K562 (cell line): ENCODE results near the gene ACO2. TPM values are rescaled to one million over a fixed set of nuclear protein-coding genes. Genes with fewer than 3 reads are reported as not detected.

ENCODE experiments used
- RFX5 ChIP-seq: IDR thresholded peaks from 2 replicates; pipeline ENCODE4 v1.6.1; 2011; ENCODE audit warnings: low read depth, mild to moderate bottlenecking, improper control_type of control experiment, low read length
- ZNF175 ChIP-seq: fragments of 200-800 bp; sonication (Bioruptor generic); IDR thresholded peaks from 2 replicates; pipeline ENCODE4 v1.6.1; 2016; ENCODE audit warnings: low read depth, mild to moderate bottlenecking, missing genetic modification characterization, missing compliant biosample characterization
- polyA plus RNA-seq, 8 experiments: library from polyadenylated mRNA; depleted of rRNA in 4 of 8; stranded (reverse) in 5 of 8; unstranded in 3 of 8; fragments of >200 nt; fragmentation: Nextera tagmentation in 2 of 8; fragmentation: Illumina TruSeq in 1 of 8; extraction: Ambion mirVana in 2 of 8; extraction: Trizol in 1 of 8; gene quantifications; 2 replicates each; pipeline versions ENCODE4 v1.2.1 to v1.2.3, GENCODE V29; 2011 to 2014; ENCODE audit warnings: inconsistent platforms in 1 of 8, missing spikeins in 1 of 8
- total RNA-seq, 7 experiments: library from RNA; depleted of rRNA in 6 of 7; stranded (reverse); fragments of >200 nt in 6 of 7; fragmentation: Illumina TruSeq in 2 of 7; extraction: Trizol in 2 of 7; gene quantifications; 2 replicates each; pipeline versions ENCODE4 v1.2.1 to v1.2.3, GENCODE V29; 2011 to 2021; ENCODE audit warnings: low replicate concordance in 1 of 7
- TF ChIP-seq, protein P1 (sequence below): fragments of 200-600 bp; sonication (generic); IDR thresholded peaks from one replicate; pipeline ENCODE4 v1.6.1; 2012; ENCODE audit warnings: mild to moderate bottlenecking, low read depth, low read length, inconsistent platforms

The ACO2 gene
- total and polyA plus RNA-seq, 9 of the 15 experiments (the other 6 are each of a cell fraction or from before 2014, with no cell fraction given) = 16.2 to 119 (median 43.2) TPM

DNA sequence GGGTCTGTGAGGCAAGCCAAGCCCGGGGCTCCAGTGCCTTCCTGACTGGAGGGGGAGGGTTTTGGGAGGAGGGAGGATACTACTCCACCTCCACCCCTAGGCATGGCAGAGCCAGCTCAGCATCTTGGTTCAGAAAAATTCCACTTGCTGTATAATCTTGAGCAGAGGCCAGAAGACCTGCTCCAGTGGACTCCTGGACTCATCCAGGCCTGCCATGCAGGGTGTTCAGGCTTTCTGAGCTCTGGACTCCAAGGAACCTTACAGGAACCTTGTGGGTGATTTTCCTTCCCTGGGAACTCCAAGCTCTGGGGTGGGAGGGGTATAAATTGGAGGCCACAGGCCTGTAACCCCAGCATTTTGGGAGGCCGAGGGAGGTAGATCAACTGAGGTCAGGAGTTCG, 101.3 kb downstream of the ACO2 start (continued):
- TF ChIP-seq, protein P1, sequence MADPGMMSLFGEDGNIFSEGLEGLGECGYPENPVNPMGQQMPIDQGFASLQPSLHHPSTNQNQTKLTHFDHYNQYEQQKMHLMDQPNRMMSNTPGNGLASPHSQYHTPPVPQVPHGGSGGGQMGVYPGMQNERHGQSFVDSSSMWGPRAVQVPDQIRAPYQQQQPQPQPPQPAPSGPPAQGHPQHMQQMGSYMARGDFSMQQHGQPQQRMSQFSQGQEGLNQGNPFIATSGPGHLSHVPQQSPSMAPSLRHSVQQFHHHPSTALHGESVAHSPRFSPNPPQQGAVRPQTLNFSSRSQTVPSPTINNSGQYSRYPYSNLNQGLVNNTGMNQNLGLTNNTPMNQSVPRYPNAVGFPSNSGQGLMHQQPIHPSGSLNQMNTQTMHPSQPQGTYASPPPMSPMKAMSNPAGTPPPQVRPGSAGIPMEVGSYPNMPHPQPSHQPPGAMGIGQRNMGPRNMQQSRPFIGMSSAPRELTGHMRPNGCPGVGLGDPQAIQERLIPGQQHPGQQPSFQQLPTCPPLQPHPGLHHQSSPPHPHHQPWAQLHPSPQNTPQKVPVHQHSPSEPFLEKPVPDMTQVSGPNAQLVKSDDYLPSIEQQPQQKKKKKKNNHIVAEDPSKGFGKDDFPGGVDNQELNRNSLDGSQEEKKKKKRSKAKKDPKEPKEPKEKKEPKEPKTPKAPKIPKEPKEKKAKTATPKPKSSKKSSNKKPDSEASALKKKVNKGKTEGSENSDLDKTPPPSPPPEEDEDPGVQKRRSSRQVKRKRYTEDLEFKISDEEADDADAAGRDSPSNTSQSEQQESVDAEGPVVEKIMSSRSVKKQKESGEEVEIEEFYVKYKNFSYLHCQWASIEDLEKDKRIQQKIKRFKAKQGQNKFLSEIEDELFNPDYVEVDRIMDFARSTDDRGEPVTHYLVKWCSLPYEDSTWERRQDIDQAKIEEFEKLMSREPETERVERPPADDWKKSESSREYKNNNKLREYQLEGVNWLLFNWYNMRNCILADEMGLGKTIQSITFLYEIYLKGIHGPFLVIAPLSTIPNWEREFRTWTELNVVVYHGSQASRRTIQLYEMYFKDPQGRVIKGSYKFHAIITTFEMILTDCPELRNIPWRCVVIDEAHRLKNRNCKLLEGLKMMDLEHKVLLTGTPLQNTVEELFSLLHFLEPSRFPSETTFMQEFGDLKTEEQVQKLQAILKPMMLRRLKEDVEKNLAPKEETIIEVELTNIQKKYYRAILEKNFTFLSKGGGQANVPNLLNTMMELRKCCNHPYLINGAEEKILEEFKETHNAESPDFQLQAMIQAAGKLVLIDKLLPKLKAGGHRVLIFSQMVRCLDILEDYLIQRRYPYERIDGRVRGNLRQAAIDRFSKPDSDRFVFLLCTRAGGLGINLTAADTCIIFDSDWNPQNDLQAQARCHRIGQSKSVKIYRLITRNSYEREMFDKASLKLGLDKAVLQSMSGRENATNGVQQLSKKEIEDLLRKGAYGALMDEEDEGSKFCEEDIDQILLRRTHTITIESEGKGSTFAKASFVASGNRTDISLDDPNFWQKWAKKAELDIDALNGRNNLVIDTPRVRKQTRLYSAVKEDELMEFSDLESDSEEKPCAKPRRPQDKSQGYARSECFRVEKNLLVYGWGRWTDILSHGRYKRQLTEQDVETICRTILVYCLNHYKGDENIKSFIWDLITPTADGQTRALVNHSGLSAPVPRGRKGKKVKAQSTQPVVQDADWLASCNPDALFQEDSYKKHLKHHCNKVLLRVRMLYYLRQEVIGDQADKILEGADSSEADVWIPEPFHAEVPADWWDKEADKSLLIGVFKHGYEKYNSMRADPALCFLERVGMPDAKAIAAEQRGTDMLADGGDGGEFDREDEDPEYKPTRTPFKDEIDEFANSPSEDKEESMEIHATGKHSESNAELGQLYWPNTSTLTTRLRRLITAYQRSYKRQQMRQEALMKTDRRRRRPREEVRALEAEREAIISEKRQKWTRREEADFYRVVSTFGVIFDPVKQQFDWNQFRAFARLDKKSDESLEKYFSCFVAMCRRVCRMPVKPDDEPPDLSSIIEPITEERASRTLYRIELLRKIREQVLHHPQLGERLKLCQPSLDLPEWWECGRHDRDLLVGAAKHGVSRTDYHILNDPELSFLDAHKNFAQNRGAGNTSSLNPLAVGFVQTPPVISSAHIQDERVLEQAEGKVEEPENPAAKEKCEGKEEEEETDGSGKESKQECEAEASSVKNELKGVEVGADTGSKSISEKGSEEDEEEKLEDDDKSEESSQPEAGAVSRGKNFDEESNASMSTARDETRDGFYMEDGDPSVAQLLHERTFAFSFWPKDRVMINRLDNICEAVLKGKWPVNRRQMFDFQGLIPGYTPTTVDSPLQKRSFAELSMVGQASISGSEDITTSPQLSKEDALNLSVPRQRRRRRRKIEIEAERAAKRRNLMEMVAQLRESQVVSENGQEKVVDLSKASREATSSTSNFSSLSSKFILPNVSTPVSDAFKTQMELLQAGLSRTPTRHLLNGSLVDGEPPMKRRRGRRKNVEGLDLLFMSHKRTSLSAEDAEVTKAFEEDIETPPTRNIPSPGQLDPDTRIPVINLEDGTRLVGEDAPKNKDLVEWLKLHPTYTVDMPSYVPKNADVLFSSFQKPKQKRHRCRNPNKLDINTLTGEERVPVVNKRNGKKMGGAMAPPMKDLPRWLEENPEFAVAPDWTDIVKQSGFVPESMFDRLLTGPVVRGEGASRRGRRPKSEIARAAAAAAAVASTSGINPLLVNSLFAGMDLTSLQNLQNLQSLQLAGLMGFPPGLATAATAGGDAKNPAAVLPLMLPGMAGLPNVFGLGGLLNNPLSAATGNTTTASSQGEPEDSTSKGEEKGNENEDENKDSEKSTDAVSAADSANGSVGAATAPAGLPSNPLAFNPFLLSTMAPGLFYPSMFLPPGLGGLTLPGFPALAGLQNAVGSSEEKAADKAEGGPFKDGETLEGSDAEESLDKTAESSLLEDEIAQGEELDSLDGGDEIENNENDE = no peak
- no peak for TF ChIP-seq RFX5
- no peak for TF ChIP-seq ZNF175 (CRISPR knock-in tag)
- TF ChIP-seq, all 486 proteins: peak for 0
